ENCODE measurements around the gene FLRT1.

The FLRT1 gene

DNA sequence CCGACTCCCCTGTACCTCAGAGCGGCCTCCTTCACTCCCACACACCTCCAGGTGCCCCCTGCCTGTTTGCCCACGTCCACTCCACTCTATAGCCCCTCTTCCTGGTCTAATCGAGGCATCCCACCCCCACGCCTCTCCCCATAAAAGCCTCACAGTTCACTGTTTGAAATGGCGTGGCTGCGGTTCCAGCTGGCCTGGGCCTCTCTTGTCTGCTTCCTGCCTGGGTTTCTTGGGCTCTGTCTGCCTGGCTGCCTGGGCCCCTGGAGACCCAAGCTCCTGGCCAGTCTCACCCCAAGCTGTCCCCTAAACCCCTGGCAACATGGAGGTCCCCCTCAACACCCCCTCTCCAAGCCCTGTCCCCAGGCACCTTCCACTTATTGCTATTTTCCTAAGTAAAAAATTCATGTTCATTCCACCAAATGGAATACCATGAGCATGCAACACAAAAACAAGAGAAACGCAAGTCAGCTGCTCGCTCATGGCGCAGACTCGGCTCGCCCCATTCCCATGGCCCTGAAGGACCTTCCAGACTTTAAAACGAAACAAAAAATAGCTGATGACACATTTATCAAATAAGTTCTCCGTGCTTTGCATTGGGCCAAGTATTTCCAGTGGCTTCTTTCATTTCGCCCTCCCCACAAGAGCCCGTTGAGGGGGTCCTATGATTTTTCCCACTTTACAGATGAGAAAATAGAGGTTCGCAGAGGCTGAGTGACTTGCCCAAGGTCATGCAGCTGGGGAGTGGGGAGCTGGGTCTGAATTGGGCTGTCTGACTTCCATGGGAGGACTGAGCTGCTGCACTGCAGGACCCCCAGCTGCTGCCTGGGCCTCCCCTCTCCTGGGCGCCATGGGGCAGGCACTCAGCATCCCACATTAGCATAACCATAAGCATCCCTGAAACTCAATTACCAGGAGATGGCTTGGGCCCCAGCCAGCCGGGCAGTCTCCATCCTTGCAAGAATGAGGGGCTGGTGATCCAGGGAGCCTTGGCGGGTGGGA lies 11.7 kb upstream of the FLRT1 start:
- no peak for DNase-seq (ENCODE audit: low read depth in 3 of 3)

GRCh38 chr11:64025205-64025604 lies 10.5 kb upstream of the FLRT1 start:
- no peak for DNase-seq (ENCODE audit: low read depth in 3 of 3)

DNA sequence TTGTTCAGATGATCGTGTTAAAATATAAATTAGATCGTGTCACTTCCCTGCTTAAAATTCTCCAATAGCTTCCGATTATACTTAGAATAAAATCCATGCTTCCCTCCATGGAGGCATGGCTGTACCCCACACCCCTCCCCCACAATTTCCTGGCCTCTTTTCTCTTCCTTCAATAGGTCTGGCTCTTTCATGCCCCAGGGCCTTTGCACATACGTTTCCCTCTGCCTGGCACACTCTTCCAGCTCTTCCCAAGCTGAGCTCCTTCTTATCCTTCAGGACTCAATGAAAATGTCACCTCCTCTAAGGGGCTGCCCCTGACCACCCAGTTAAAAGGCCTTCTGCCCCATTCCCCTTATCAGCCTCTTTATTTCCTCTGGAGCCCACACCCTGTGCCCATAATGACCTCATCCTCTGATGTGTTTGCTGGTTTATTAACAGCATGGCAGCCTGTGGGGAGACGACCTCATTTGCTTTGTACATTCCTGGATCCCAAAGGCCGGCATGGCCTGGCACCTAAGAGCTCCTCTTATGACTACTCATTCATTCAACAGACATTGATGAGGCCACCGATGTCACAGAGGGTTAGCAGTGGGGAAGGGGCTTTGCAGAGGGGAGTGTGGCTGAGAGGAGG lies 9.0 kb upstream of the FLRT1 start:
- no peak for DNase-seq (ENCODE audit: low read depth in 3 of 3)

DNA sequence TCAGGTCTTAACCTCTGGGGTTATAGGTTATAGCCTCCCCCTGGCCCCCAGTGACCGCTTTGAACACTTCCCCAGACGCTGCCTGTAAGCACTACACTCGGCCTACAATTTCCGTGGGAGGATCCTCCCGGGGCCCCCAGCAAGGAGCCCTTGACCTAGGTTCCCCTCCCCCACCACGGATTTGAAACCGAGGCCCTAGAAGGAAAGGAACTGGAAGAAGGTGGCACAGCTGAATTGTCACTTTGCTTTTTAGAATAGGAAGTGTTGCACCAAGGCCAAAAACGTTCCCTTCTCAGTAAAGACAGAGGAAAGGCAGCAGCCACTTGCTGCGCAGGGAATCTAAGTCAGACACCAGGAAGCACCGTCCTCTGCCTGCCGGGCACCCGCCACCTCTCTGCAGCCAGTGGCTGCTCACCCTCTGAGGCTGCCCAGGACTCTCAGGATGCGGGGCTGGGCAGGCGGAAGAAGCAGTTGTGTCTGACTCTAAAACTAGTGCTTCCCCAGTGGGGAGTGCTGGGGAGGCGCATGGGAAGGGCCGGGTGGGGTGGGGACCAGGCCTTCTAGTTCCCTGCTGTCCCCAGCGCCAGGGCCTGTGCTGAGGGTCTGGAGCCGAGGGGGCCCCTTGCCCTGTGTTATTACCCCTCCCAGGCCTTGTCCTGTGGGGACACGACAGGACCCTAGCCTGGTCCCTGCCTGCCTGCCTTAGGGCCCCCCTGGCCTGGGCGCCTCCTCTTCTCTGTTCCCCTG lies 7.9 kb upstream of the FLRT1 start:
- DNase-seq (ENCODE audit: low read depth in 3 of 3): no peak

DNA sequence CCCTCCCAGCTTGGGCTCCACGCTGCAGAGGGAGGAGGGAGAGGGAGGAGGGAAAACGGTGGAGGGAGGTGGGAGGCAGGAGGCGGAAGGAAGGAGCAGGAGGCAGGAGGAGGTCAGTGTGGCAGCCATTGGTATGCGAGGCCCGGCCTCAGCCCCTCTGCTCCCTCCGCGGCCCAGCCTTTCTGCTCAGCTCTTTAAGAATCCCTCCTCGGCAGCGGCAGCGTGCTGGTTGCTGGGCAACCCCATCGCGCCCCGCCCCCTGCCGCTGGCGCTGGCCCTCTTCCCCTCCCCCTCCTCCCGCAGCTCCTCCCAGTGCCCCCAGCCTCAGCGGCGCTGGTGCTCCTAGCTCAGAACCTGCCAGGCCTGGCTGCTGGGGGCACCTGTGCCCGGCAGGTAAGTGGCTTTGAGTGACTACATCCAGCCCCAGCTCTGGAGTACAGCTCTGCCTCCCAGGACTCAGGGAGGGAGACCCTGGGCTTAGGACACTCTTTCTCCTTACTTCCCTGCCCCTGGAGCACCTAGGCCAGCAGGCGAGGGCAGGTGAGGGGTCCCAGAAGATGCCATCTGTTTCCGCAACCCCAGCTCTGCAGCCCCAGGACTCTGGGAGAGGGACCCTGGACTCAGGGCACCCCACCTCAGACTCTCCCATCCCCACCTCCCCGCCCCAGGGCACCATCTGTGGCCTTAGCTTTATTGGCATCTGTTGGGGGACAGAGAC lies 7.2 kb upstream of the FLRT1 start:
- no peak for DNase-seq (ENCODE audit: low read depth in 3 of 3)

GRCh38 chr11:64029773-64030172 lies 6.0 kb upstream of the FLRT1 start:
- DNase-seq (ENCODE audit: low read depth in 3 of 3): no peak

DNA sequence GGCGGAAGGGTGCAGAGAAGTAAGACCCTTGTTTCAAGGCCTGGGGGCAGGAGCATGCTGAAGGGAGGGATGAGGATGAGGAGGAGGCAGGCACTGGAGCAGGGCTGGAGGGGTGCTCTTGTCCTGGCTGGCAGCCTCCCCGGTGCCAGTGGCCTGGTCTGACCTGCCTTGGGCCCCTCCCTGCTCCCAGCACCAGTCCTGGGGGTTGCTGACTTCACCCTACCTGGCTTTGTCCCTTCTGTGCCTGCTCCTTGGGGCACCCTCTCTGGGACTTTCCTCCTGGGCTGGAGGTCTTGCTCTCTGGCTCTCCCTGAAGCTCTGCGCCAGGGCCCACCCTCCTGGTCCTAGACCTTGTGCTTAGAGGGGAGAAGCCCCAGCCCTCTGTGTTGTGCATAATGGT lies 4.7 kb upstream of the FLRT1 start:
- no peak for DNase-seq (ENCODE audit: low read depth in 3 of 3)

DNA sequence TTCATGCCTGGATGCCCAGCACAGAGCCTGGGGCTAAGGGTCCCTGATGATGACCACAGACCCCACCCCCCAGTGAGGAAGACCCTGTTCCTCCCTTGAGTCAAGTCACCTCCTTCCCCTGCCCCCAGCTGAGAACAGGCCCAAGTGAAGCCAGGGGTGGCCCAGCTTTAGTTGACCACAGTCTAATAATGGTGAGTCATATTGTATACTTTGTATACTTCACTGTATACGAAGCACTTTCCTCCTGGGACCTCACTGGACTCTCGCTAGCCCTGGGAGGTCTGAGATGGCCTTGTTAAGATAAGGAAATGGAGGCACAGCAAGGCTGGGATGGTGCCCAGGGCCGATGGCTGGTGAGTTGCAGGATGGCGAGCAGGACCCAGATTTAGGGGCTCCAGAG lies 3.7 kb upstream of the FLRT1 start:
- no peak for DNase-seq (ENCODE audit: low read depth in 3 of 3)

- no peak for DNase-seq (ENCODE audit: low read depth in 3 of 3)
These were observed 1.3 kb upstream of the FLRT1 start for GRCh38 chr11:64034411-64034811.

GRCh38 chr11:64035081-64035524 lies 628 bp upstream of the FLRT1 start:
- no peak for DNase-seq (ENCODE audit: low read depth in 3 of 3)

DNA sequence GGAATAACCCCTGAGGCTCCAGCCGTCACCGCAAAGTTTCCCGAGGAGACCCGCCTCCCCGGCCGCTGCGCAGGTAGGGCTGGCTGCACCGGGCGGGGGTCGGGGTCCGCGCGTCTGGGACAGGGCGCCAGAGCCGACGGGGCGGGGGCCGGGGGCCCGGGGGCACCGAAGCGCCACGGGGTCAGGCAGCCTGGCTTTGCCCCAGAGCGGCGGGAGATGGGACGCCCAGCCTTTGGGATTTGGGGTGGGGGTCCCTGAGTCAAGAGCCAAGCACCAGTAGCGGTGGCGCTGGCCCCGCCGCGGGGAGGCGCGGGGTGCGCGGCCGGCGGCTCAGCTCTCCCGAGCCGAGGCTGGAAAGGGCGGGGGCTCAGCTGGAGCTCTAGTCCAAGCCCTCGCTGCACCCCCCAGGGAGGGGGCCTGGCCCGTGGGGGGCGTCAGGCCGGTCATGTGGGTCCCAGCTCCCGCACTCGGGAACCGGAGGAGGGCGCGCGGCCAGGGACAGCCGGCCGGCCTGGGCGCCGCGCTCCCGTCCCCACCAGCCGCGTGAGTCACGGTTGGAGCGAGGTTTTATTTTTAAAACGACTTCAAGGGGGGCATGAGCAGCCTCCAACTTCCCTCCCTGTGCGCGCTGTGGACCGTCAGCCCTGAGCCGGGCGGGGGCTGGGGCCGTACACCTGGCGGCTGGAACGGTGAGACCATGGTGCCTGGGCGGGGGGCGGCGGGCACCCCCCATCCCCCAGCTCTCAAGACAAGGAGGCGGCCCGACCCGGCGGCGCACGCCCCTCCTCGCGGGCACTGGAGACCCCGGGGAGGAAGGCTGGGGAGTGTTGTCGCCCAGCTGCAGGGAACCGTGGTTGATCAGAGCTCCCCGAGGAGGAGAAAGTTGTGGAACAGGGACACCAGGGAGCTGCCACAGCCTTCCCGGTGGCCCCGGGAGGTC lies 626 bp downstream of the FLRT1 start:
- DNase-seq (ENCODE audit: low read depth in 3 of 3): no peak

DNA sequence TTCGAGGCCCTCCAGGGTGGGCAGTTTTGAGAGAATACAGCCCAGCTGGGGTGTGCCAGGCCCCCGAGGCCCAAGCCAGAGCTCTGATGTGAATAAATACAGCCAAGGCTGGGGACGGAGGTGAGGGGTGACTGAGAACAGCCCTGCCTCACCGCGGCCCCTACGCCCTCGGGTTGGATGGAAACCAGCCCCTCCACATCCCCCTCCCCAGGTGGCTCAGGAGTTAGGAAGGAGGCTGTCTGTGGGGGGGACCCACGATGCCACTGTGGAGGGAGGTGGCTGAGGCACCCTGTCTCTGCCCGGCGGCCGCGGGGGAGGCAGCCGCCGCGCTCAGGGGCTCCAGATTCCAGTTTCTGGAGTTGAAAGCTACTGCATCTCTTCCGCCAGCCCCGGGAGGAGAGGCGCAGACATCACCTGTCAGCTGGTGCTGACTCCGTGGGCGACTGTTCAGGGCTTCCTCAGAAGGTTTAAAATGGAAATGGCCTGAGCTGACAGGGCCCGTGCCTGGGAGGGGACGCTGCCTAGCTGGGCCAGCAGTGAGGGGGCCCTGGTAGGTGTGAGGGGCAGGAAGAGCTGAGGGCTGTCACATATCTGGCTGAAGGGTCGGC lies 1.4 kb downstream of the FLRT1 start:
- DNase-seq (ENCODE audit: low read depth in 3 of 3): peak in 1 of 3 experiments; percentile 13

GRCh38 chr11:64038500-64038899 lies 2.8 kb downstream of the FLRT1 start:
- DNase-seq (ENCODE audit: low read depth in 3 of 3): no peak

DNA sequence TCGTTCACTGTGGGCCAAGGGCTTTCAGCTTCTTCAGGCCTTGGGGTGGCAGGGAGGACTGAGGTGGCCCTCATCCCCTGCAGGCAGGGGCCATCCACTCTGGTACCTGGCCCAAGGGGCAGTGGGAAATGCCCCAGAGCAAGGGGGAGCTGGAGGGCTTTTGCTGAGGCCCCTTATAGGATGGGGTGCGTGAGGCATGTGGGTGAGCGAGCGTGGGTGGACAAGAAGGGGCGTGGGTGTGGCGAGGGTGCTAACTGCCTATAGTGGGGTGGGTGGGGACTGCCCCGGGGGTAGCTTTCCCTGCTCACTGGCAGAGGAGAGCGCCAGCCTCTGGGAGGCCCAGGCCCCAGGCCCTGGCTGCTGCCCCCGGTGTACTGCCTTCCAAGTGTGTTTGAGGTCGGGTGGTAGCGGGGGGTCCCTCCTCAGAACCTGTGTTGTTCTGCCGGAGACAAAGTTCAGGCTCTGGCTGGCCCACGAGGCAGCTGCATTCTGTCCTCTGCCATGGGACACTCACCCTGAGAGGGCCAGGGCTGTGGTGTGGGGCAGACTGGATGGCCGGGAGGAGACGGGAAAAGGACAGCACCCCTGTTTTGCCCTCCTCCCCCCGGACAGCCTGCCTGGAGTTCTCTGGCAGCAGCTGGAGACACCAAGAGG lies 3.4 kb downstream of the FLRT1 start:
- no peak for DNase-seq (ENCODE audit: low read depth in 3 of 3)

DNA sequence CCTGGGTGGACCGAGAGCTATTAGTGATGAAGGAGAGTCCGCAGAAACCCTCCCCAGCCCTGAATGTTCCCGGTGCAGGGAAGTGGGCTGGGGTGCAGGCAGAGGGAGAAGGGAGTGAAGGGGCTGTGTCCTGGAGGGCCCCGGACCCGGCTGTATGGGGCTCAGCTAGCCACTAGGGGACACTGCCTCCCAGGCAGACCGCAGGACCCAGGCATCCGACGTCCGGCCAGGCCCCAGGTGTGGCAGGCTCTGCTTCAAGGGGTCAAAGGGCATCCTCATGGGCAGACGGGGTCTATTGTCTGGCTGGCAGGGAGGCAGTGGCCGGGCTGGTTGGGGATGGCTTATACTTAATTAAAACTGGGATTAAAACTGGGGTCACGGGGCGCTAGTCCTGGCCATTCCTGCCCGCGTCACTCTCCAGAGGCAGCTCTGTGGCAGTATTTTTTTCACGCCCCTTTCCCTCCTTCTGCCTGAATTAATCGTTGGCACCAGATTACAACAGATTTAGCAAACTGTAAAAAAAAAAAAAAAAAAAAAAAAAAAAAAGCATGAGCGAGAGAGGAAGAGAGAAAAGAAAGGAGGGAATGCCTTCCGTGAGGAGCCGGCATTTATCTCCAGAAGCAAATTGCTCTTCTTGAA lies 5.1 kb downstream of the FLRT1 start:
- no peak for DNase-seq (ENCODE audit: low read depth in 3 of 3)

- DNase-seq (ENCODE audit: low read depth in 3 of 3): no peak
These were observed 6.1 kb downstream of the FLRT1 start for GRCh38 chr11:64041846-64042245.

DNA sequence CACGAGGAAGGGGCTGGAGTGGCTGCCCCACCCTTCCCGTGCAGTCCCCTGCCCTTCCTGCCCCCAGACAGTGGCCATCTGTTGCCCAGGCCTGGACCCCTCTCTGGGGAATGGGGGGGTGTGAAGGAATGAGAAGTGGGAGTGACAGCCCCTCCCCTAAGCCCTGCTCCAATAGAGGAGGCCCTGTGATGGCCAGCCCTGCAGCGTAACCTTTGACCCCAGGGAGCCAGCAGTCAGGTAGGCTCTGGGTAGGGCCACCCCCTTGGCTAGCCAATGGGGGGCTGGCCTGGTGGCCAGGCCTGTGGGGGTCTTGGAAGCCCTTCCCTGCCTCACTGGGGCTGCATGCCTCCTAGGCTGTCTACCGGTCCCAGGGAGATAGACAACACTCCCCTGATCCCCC lies 6.6 kb downstream of the FLRT1 start:
- no peak for DNase-seq (ENCODE audit: low read depth in 3 of 3)

GRCh38 chr11:64043545-64043944 lies 7.8 kb downstream of the FLRT1 start:
- no peak for DNase-seq (ENCODE audit: low read depth in 3 of 3)

DNA sequence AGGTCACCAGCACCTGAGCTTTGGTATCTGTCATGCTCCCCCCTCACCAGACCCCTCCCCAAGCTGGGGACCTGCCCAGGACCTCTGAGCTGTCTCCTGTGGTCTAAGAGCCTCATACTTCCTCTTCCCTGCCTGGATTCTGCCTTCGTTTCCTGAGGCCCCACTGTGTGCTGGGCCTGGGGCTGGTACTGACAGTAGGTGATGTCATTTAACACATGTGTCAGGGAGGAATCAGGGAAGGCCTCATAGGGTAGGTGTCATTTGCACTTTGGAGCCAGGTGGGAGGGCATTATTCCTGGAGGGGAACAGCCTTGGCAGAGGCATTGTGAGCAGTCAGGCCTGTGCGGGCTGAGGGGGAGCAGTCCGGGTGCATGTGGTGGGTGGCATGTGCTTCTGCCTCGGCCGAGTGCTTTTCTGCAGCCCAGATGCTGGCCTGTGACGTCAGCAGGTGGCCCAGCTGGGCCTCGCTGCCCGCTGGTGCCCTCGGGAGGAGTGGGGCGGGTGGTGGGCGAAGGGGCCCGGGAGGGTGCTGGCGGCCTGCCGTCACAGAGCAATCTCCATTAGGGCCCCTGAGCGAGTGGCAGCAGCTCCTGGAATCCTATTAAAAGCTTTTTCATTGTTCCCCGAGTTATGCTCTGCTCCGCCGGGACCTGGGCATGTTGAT lies 9.1 kb downstream of the FLRT1 start:
- no peak for DNase-seq (ENCODE audit: low read depth in 3 of 3)

Measured in stimulated activated CD4-positive, alpha-beta T cell treated with anti-CD3 and anti-CD28 coated beads, TNF-alpha, amount 100 ng/mL, for 24 hours (primary cell).